ENCODE results near the gene RAB15. TPM values are rescaled to one million over a fixed set of nuclear protein-coding genes. Genes with fewer than 3 reads are reported as not detected.

The RAB15 gene
- total and polyA plus RNA-seq, 7 experiments from 2014 or later = 4.7 to 11.1 (median 5.9) TPM

- Histone ChIP-seq H3K36me3 (ENCODE audit: control insufficient read depth in 2 of 3, insufficient read depth in 3 of 3, low read length in 3 of 3) (no peaks in the 10 kb centered on the region), H3K27me3 (ENCODE audit: control insufficient read depth in 2 of 2, insufficient read depth in 2 of 2, low read length in 2 of 2) (no peaks in the 10 kb centered on the region), H3K27ac (ENCODE audit: low read depth, low read length) (peak overlapping the region; percentile 59), H3K9me3 (ENCODE audit: control insufficient read depth in 2 of 3, low read length in 3 of 3) (no peaks in the 10 kb centered on the region), H3K4me3 (ENCODE audit: low read length) (peak overlapping the region; percentile 61), H3K4me1 (ENCODE audit: control insufficient read depth in 2 of 2, insufficient read depth in 2 of 2, low read length in 2 of 2) (peaks cover 0 to 10% of the 10 kb centered on the region in 2 donors)
- Mint-ChIP-seq H3K9me3 (no peaks in the 10 kb centered on the region), H3K4me1 (peaks cover 10 to 38% (median 24%) of the 10 kb centered on the region in 7 donors), H3K27ac (peak overlapping the region in 7 of 9 donors; percentile 16 to 72 (median 52)), H3K27me3 (peaks cover 0 to 17% (median 0%) of the 10 kb centered on the region in 5 donors), H3K4me3 (peak overlapping the region; percentile 64 to 88 (median 78)), H3K36me3 (peaks cover 0 to 13% (median 0%) of the 10 kb centered on the region in 5 donors)
- ChIA-PET POLR2A (interaction anchor here (1.7 kb wide), 1 partner anchor 15 kb away, joined by 8 read pairs; the partner anchor contains the start of gene FNTB), CTCF (interaction anchor here (0.9 kb wide), 1 partner anchor 148 kb away, joined by 3 read pairs; no protein-coding TSS in a partner anchor)
- intact Hi-C loops (cut with micrococcal nuclease) = loop anchor here in 1 of 2 donors (5.0 kb wide), 1 partner anchor 44 kb away; no protein-coding TSS in a partner anchor
- ATAC-seq = peak; percentile 5
- no peak for DNase-seq
Observed at GRCh38 chr14:64971491-64971942, 619 bp downstream of the RAB15 start.

DNA sequence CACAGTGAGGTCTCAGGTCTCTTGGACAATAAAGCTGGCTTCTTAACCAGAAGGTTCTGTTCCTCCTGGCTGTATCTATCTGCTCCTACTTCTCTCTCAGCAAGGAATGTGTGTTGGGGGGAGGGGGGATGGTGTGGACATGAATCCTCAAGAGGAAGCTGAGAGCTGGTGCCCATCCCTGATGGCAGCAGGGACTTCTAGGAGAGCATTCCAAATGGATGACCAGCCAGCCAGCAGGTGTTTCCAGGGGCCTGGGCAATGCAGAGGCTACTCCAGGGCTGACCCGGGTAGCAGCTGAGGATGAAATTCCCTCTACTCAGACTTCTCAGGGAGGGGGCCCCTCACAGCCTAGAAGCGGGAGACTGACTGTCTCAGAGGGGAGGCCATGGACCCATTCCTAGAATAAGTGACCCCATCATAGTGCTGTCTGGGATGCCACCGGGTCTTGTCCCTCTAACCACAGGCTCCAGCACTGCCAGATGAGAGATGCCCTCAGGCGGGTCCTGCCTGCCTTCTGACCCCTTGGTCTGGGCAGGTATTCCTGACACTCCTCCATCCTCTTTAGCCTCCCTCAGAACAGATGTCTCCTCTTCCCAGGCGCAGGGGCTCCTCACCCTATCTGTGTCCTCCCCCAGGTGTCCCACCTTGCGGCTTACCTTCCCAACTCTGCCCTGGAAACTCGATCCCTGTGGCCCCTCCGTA, 1.2 kb downstream of the RAB15 start:
- H3K27me3 Mint-ChIP-seq = peaks cover 0 to 13% (median 0%) of the 10 kb centered on the region in 5 donors
- Histone ChIP-seq H3K27ac (ENCODE audit: low read depth, low read length) (no peak overlapping the region), H3K9me3 (ENCODE audit: control insufficient read depth in 2 of 3, low read length in 3 of 3) (no peaks in the 10 kb centered on the region), H3K27me3 (ENCODE audit: control insufficient read depth in 2 of 2, insufficient read depth in 2 of 2, low read length in 2 of 2) (no peaks in the 10 kb centered on the region), H3K4me3 (ENCODE audit: low read length) (peak overlapping the region; percentile 61), H3K36me3 (ENCODE audit: control insufficient read depth in 2 of 3, insufficient read depth in 3 of 3, low read length in 3 of 3) (no peaks in the 10 kb centered on the region), H3K4me1 (ENCODE audit: control insufficient read depth in 2 of 2, insufficient read depth in 2 of 2, low read length in 2 of 2) (peaks cover 0 to 10% of the 10 kb centered on the region in 2 donors)
- no peak for ATAC-seq
- DNase-seq = no peak
- ChIA-PET POLR2A (interaction anchor here (1.7 kb wide), 1 partner anchor 16 kb away, joined by 8 read pairs; the partner anchor contains the start of gene FNTB), CTCF (interaction anchor here (0.9 kb wide), 1 partner anchor 148 kb away, joined by 3 read pairs; no protein-coding TSS in a partner anchor)
- H3K27ac Mint-ChIP-seq = peak overlapping the region in 7 of 9 donors; percentile 16 to 72 (median 48)
- intact Hi-C loops (cut with micrococcal nuclease) = loop anchor here in 1 of 2 donors (5.0 kb wide), 1 partner anchor 44 kb away; no protein-coding TSS in a partner anchor
- peaks cover 10 to 38% (median 24%) of the 10 kb centered on the region in 7 donors for H3K4me1 Mint-ChIP-seq
- H3K36me3 Mint-ChIP-seq = peaks cover 0 to 14% (median 0%) of the 10 kb centered on the region in 5 donors
- peak overlapping the region; percentile 64 to 88 (median 78) for H3K4me3 Mint-ChIP-seq
- no peaks in the 10 kb centered on the region for H3K9me3 Mint-ChIP-seq

DNA sequence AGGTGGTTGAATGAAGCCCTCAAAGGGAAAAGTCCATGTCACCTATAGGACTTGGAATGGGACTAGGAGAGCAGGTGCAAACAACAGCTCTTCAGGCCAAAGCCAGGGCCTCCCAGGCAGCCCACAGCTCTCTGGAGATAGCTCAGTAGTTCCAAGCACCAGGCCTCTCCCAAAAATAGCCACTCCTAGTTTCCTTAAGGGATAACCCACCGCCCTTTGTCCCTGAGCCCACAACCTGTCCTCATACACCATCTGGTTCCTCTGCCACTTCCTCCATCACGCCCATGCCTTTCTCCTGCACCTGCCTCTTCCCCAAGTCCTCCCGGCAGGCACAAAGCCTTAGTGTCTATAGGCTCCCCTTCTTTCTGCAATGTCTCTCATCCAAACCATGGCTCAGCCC, 2.1 kb downstream of the RAB15 start:
- Mint-ChIP-seq H3K4me1 (peaks cover 12 to 42% (median 24%) of the 10 kb centered on the region in 7 donors), H3K27me3 (peaks cover 0 to 13% (median 0%) of the 10 kb centered on the region in 5 donors), H3K9me3 (no peaks in the 10 kb centered on the region), H3K4me3 (peak overlapping the region in 7 of 10 donors; percentile 31 to 88 (median 76)), H3K36me3 (peaks cover 0 to 14% (median 0%) of the 10 kb centered on the region in 5 donors), H3K27ac (peak overlapping the region in 6 of 9 donors; percentile 16 to 63 (median 42))
- ChIA-PET CTCF (no interaction called here), POLR2A (interaction anchor here (0.6 to 1.7 kb wide), 2 partner anchors 17 to 657 kb away, joined by 6 to 8 read pairs; partner anchors contain the start of gene FNTB)
- peaks cover 0 to 10% of the 10 kb centered on the region in 2 donors for H3K4me1 ChIP-seq (ENCODE audit: control insufficient read depth in 2 of 2, insufficient read depth in 2 of 2, low read length in 2 of 2)
- H3K9me3 ChIP-seq (ENCODE audit: control insufficient read depth in 2 of 3, low read length in 3 of 3) = no peaks in the 10 kb centered on the region
- intact Hi-C loops (cut with micrococcal nuclease) = loop anchor here in 1 of 2 donors (5.0 kb wide), 1 partner anchor 43 kb away; no protein-coding TSS in a partner anchor
- no peaks in the 10 kb centered on the region for H3K36me3 ChIP-seq (ENCODE audit: control insufficient read depth in 2 of 3, insufficient read depth in 3 of 3, low read length in 3 of 3)
- H3K4me3 ChIP-seq (ENCODE audit: low read length) = no peak overlapping the region
- DNase-seq (no peak), ATAC-seq (no peak)
- no peak overlapping the region for H3K27ac ChIP-seq (ENCODE audit: low read depth, low read length)
- H3K27me3 ChIP-seq (ENCODE audit: control insufficient read depth in 2 of 2, insufficient read depth in 2 of 2, low read length in 2 of 2) = no peaks in the 10 kb centered on the region

GRCh38 chr14:64968651-64969050, 3.5 kb downstream of the RAB15 start:
- Mint-ChIP-seq H3K9me3 (peaks cover 0 to 1% (median 0%) of the 10 kb centered on the region in 11 donors), H3K27me3 (peaks cover 0 to 11% (median 0%) of the 10 kb centered on the region in 5 donors), H3K4me3 (no peak overlapping the region), H3K27ac (peak overlapping the region in 2 of 9 donors; percentile 37 to 48), H3K36me3 (peaks cover 1 to 19% (median 5%) of the 10 kb centered on the region in 5 donors), H3K4me1 (peaks cover 16 to 47% (median 24%) of the 10 kb centered on the region in 7 donors)
- ATAC-seq = no peak
- H3K4me3 ChIP-seq (ENCODE audit: low read length) = no peak overlapping the region
- CTCF ChIA-PET = no interaction called here
- H3K9me3 ChIP-seq (ENCODE audit: control insufficient read depth in 2 of 3, low read length in 3 of 3) = no peaks in the 10 kb centered on the region
- H3K27me3 ChIP-seq (ENCODE audit: control insufficient read depth in 2 of 2, insufficient read depth in 2 of 2, low read length in 2 of 2) = no peaks in the 10 kb centered on the region
- intact Hi-C loops (cut with micrococcal nuclease) = no loop called here
- peaks cover 0 to 10% of the 10 kb centered on the region in 2 donors for H3K4me1 ChIP-seq (ENCODE audit: control insufficient read depth in 2 of 2, insufficient read depth in 2 of 2, low read length in 2 of 2)
- POLR2A ChIA-PET = no interaction called here
- H3K27ac ChIP-seq (ENCODE audit: low read depth, low read length) = no peak overlapping the region
- DNase-seq = no peak
- no peaks in the 10 kb centered on the region for H3K36me3 ChIP-seq (ENCODE audit: control insufficient read depth in 2 of 3, insufficient read depth in 3 of 3, low read length in 3 of 3)

- Histone ChIP-seq H3K4me1 (ENCODE audit: control insufficient read depth in 2 of 2, insufficient read depth in 2 of 2, low read length in 2 of 2) (peaks cover 0 to 10% of the 10 kb centered on the region in 2 donors), H3K36me3 (ENCODE audit: control insufficient read depth in 2 of 3, insufficient read depth in 3 of 3, low read length in 3 of 3) (no peaks in the 10 kb centered on the region), H3K9me3 (ENCODE audit: control insufficient read depth in 2 of 3, low read length in 3 of 3) (no peaks in the 10 kb centered on the region), H3K27me3 (ENCODE audit: control insufficient read depth in 2 of 2, insufficient read depth in 2 of 2, low read length in 2 of 2) (no peaks in the 10 kb centered on the region), H3K27ac (ENCODE audit: low read depth, low read length) (no peak overlapping the region), H3K4me3 (ENCODE audit: low read length) (no peak overlapping the region)
- peaks cover 1 to 22% (median 5%) of the 10 kb centered on the region in 5 donors for H3K36me3 Mint-ChIP-seq
- peaks cover 0 to 1% (median 0%) of the 10 kb centered on the region in 11 donors for H3K9me3 Mint-ChIP-seq
- intact Hi-C loops (cut with micrococcal nuclease) = no loop called here
- DNase-seq (no peak), ATAC-seq (no peak)
- peak overlapping the region in 5 of 9 donors; percentile 19 to 71 (median 48) for H3K27ac Mint-ChIP-seq
- no peak overlapping the region for H3K4me3 Mint-ChIP-seq
- H3K4me1 Mint-ChIP-seq = peaks cover 16 to 47% (median 24%) of the 10 kb centered on the region in 7 donors
- POLR2A ChIA-PET = no interaction called here
- H3K27me3 Mint-ChIP-seq = peaks cover 0 to 11% (median 0%) of the 10 kb centered on the region in 5 donors
- CTCF ChIA-PET = no interaction called here
Observed at GRCh38 chr14:64968167-64968566, 4.0 kb downstream of the RAB15 start.

DNA sequence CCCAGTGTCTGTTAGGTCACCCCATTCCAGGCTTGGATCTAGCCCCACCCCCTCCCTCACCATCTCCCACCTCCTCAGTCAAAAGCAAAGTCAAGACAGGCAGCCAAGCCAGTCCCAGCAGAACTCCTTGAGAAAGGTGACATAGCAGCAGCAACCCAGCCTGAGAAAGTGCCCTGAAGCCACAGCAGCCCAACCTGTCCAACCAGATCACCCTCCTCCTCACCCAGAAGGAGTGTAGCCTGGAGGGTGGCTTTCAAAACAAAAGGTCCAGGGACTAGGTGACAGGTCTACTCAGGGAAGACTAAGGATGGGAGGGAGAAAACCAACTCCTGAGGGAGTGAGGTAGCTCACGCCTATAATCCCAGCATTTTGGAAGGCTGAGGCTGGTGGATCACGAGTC, 5.2 kb downstream of the RAB15 start:
- no peak overlapping the region for H3K4me3 ChIP-seq (ENCODE audit: low read length)
- Mint-ChIP-seq H3K27me3 (peaks cover 0 to 11% (median 0%) of the 10 kb centered on the region in 5 donors), H3K9me3 (peaks cover 0 to 1% (median 0%) of the 10 kb centered on the region in 11 donors), H3K4me3 (no peak overlapping the region), H3K36me3 (peaks cover 1 to 22% (median 5%) of the 10 kb centered on the region in 5 donors), H3K27ac (peak overlapping the region in 2 of 9 donors; percentile 52 to 57), H3K4me1 (peaks cover 16 to 56% (median 30%) of the 10 kb centered on the region in 7 donors)
- no peak overlapping the region for H3K27ac ChIP-seq (ENCODE audit: low read depth, low read length)
- no peaks in the 10 kb centered on the region for H3K9me3 ChIP-seq (ENCODE audit: control insufficient read depth in 2 of 3, low read length in 3 of 3)
- no peak for ATAC-seq
- intact Hi-C loops (cut with micrococcal nuclease) = no loop called here
- no peaks in the 10 kb centered on the region for H3K27me3 ChIP-seq (ENCODE audit: control insufficient read depth in 2 of 2, insufficient read depth in 2 of 2, low read length in 2 of 2)
- no peak for DNase-seq
- peaks cover 0 to 10% of the 10 kb centered on the region in 2 donors for H3K4me1 ChIP-seq (ENCODE audit: control insufficient read depth in 2 of 2, insufficient read depth in 2 of 2, low read length in 2 of 2)
- H3K36me3 ChIP-seq (ENCODE audit: control insufficient read depth in 2 of 3, insufficient read depth in 3 of 3, low read length in 3 of 3) = no peaks in the 10 kb centered on the region
- POLR2A ChIA-PET = interaction anchor here (0.6 kb wide), 1 partner anchor 32 kb away, joined by 4 read pairs; no protein-coding TSS in a partner anchor
- CTCF ChIA-PET = no interaction called here
